Trophoblast cell (in vitro differentiated cells and primary cell): ENCODE results near the gene CTDP1.

Experiments used
- DNase-seq, 2 donors: peaks; one replicate each; pipeline ENCODE4 v3.0.0-alpha.2; 2016
- H2AFZ ChIP-seq: 2 replicates; pipeline ENCODE4 v1.6.1; 2013; ENCODE audit warnings: low read length, moderate library complexity, mild to moderate bottlenecking; ENCODE audit not compliant: insufficient read depth, poor library complexity
- H2AK5ac ChIP-seq: 2 replicates; pipeline ENCODE4 v1.6.1; 2013; ENCODE audit warnings: mild to moderate bottlenecking, low read length
- H2BK120ac ChIP-seq: 2 replicates; pipeline ENCODE4 v1.6.1; 2013; ENCODE audit warnings: low read length, mild to moderate bottlenecking, moderate library complexity; ENCODE audit not compliant: insufficient read depth, poor library complexity
- H2BK12ac ChIP-seq: 2 replicates; pipeline ENCODE4 v1.6.1; 2013; ENCODE audit warnings: mild to moderate bottlenecking, low read length, moderate library complexity
- H2BK5ac ChIP-seq: 2 replicates; pipeline ENCODE4 v1.6.1; 2013; ENCODE audit warnings: low read length, low read depth, moderate library complexity, mild to moderate bottlenecking; ENCODE audit not compliant: poor library complexity
- H3K14ac ChIP-seq: 2 replicates; pipeline ENCODE4 v1.6.1; 2013; ENCODE audit warnings: mild to moderate bottlenecking, low read length
- H3K18ac ChIP-seq: 2 replicates; pipeline ENCODE4 v1.6.1; 2013; ENCODE audit warnings: mild to moderate bottlenecking, low read length
- H3K23ac ChIP-seq: 2 replicates; pipeline ENCODE4 v1.6.1; 2013; ENCODE audit warnings: low read length
- H3K27ac ChIP-seq: 2 replicates; pipeline ENCODE4 v1.5.1; 2013; ENCODE audit warnings: low read depth, mild to moderate bottlenecking, inconsistent platforms, low read length, moderate library complexity
- H3K27me3 ChIP-seq: 2 replicates; pipeline ENCODE4 v1.6.1; 2013; ENCODE audit warnings: inconsistent platforms, mild to moderate bottlenecking, low read length, moderate library complexity; ENCODE audit not compliant: insufficient read depth
- H3K36me3 ChIP-seq, 2 experiments: 1 replicate in 1 of 2; 2 replicates in 1 of 2; pipeline ENCODE4 v1.6.1; 2013; ENCODE audit warnings: low read length in 2 of 2, mild to moderate bottlenecking in 2 of 2, moderate library complexity in 1 of 2; ENCODE audit not compliant: insufficient read depth in 2 of 2, control insufficient read depth in 1 of 2
- H3K4ac ChIP-seq: 2 replicates; pipeline ENCODE4 v1.6.1; 2013; ENCODE audit warnings: low read depth, mild to moderate bottlenecking, low read length, moderate library complexity
- H3K4me1 ChIP-seq, 2 experiments: 1 replicate in 1 of 2; 2 replicates in 1 of 2; pipeline ENCODE4 v1.6.1; 2013; ENCODE audit warnings: low read length in 2 of 2, mild to moderate bottlenecking in 2 of 2, moderate library complexity in 1 of 2; ENCODE audit not compliant: insufficient read depth in 2 of 2, control insufficient read depth in 1 of 2
- H3K4me2 ChIP-seq: 2 replicates; pipeline ENCODE4 v1.6.1; 2013; ENCODE audit warnings: inconsistent platforms, mild to moderate bottlenecking, low read length, moderate library complexity
- H3K4me3 ChIP-seq: 2 replicates; pipeline ENCODE4 v1.5.1; 2013; ENCODE audit warnings: mild to moderate bottlenecking, low read depth, low read length, inconsistent platforms
- H3K79me1 ChIP-seq: one replicate; pipeline ENCODE4 v1.6.1; 2013; ENCODE audit warnings: low read length
- H3K79me2 ChIP-seq: 2 replicates; pipeline ENCODE4 v1.6.1; 2013; ENCODE audit warnings: low read length, mild to moderate bottlenecking; ENCODE audit not compliant: control insufficient read depth, insufficient read depth, poor library complexity
- H3K9ac ChIP-seq: 2 replicates; pipeline ENCODE4 v1.6.1; 2013; ENCODE audit warnings: mild to moderate bottlenecking, low read length
- H3K9me3 ChIP-seq: 2 replicates; pipeline ENCODE4 v1.6.1; 2013; ENCODE audit warnings: low read depth, mild to moderate bottlenecking, control low read depth, inconsistent platforms, low read length; ENCODE audit not compliant: insufficient read depth
- H4K12ac ChIP-seq: 2 replicates; pipeline ENCODE4 v1.6.1; 2013; ENCODE audit warnings: low read depth, mild to moderate bottlenecking, low read length, moderate library complexity
- H4K8ac ChIP-seq: 2 replicates; pipeline ENCODE4 v1.6.1; 2013; ENCODE audit warnings: low read depth, mild to moderate bottlenecking, low read length, moderate library complexity
- H4K91ac ChIP-seq: one replicate; pipeline ENCODE4 v1.6.1; 2013; ENCODE audit warnings: low read depth, mild to moderate bottlenecking, low read length, moderate library complexity
- WGBS: extraction: QIAGEN DNeasy Blood & Tissue Kit; methylation state at CpG from one replicate; pipeline ENCODE4 v1.1.7; 2013; ENCODE audit warnings: missing lambda C conversion rate; ENCODE audit not compliant: insufficient read length, insufficient coverage; ENCODE audit errors: extremely low coverage; 5-methylcytosine and 5-hydroxymethylcytosine counted together

The CTDP1 gene

GRCh38 chr18:79801217-79801616 lies 121.6 kb downstream of the CTDP1 start:
- no peak overlapping the region for H2AK5ac ChIP-seq
- H3K79me2 ChIP-seq, result no peaks in the 10 kb centered on the region

GRCh38 chr18:79801641-79802040 lies 122.0 kb downstream of the CTDP1 start:
- no peak overlapping the region for H2BK5ac ChIP-seq
- H3K9me3 ChIP-seq, result peaks cover 4% of the 10 kb centered on the region
- H4K12ac ChIP-seq, result no peak overlapping the region
- H4K8ac ChIP-seq, result no peak overlapping the region
- no peak overlapping the region for H4K91ac ChIP-seq
- H2AK5ac ChIP-seq, result no peak overlapping the region
- peaks cover 0 to 2% of the 10 kb centered on the region in 2 experiments for H3K4me1 ChIP-seq
- H2BK120ac ChIP-seq, result no peak overlapping the region
- H3K14ac ChIP-seq, result no peak overlapping the region
- H3K27ac ChIP-seq, result no peak overlapping the region
- no peak overlapping the region for H3K4me3 ChIP-seq
- no peak overlapping the region for H3K9ac ChIP-seq
- H3K79me1 ChIP-seq, result no peaks in the 10 kb centered on the region
- no peak overlapping the region for H3K4ac ChIP-seq
- H3K36me3 ChIP-seq, result no peaks in the 10 kb centered on the region
- no peaks in the 10 kb centered on the region for H3K79me2 ChIP-seq
- H3K23ac ChIP-seq, result no peak overlapping the region
- peaks cover 36% of the 10 kb centered on the region for H3K27me3 ChIP-seq
- no peak for DNase-seq
- H2AFZ ChIP-seq, result no peak overlapping the region
- no peak overlapping the region for H3K18ac ChIP-seq
- no peak overlapping the region for H3K4me2 ChIP-seq
- WGBS, result no CpG with 5 or more reads among the region's 9 CpGs
- H2BK12ac ChIP-seq, result no peak overlapping the region

More at GRCh38 chr18:79801217-79801616, 121.6 kb downstream of the CTDP1 start:
- Histone ChIP-seq H4K12ac (no peak overlapping the region), H3K4me2 (no peak overlapping the region), H3K18ac (no peak overlapping the region), H3K9ac (no peak overlapping the region), H3K4me1 (peaks cover 0 to 2% of the 10 kb centered on the region in 2 experiments), H3K79me1 (no peaks in the 10 kb centered on the region), H2BK12ac (no peak overlapping the region), H4K8ac (no peak overlapping the region), H3K4me3 (no peak overlapping the region), H3K14ac (no peak overlapping the region), H3K9me3 (peaks cover 4% of the 10 kb centered on the region), H3K27me3 (peaks cover 39% of the 10 kb centered on the region), H2BK120ac (no peak overlapping the region), H4K91ac (no peak overlapping the region), H3K23ac (no peak overlapping the region), H2AFZ (no peak overlapping the region), H3K27ac (no peak overlapping the region), H3K4ac (no peak overlapping the region), H2BK5ac (no peak overlapping the region), H3K36me3 (no peaks in the 10 kb centered on the region)
- no peak for DNase-seq
- no CpG with 5 or more reads among the region's 13 CpGs for WGBS

GRCh38 chr18:79802298-79802697 lies 122.7 kb downstream of the CTDP1 start:
- Histone ChIP-seq H3K27ac (no peak overlapping the region), H3K9ac (no peak overlapping the region), H3K9me3 (peaks cover 6% of the 10 kb centered on the region), H4K12ac (no peak overlapping the region), H3K4me2 (no peak overlapping the region), H2AK5ac (no peak overlapping the region), H3K79me1 (no peaks in the 10 kb centered on the region), H3K18ac (no peak overlapping the region), H2BK5ac (no peak overlapping the region), H3K4ac (no peak overlapping the region), H3K79me2 (no peaks in the 10 kb centered on the region), H3K27me3 (peaks cover 29% of the 10 kb centered on the region), H2BK12ac (no peak overlapping the region), H3K36me3 (no peaks in the 10 kb centered on the region), H3K4me3 (no peak overlapping the region), H2BK120ac (no peak overlapping the region), H3K14ac (no peak overlapping the region), H3K23ac (no peak overlapping the region), H2AFZ (no peak overlapping the region), H4K8ac (no peak overlapping the region), H3K4me1 (peaks cover 0 to 2% of the 10 kb centered on the region in 2 experiments), H4K91ac (no peak overlapping the region)
- no CpG with 5 or more reads among the region's 18 CpGs for WGBS
- DNase-seq, result no peak

GRCh38 chr18:79803611-79804051 lies 124.0 kb downstream of the CTDP1 start:
- no peak overlapping the region for H3K14ac ChIP-seq
- no peaks in the 10 kb centered on the region for H3K79me2 ChIP-seq
- no peak overlapping the region for H3K4ac ChIP-seq

More at GRCh38 chr18:79803611-79804051, 124.0 kb downstream of the CTDP1 start:
- H4K12ac ChIP-seq, result no peak overlapping the region
- WGBS, result no CpG with 5 or more reads among the region's 14 CpGs
- no peak overlapping the region for H2AK5ac ChIP-seq
- DNase-seq, result no peak
- no peak overlapping the region for H4K8ac ChIP-seq
- no peak overlapping the region for H4K91ac ChIP-seq
- no peak overlapping the region for H3K4me3 ChIP-seq
- H2BK120ac ChIP-seq, result no peak overlapping the region
- H3K9me3 ChIP-seq, result peaks cover 2% of the 10 kb centered on the region
- no peak overlapping the region for H3K27ac ChIP-seq
- H3K9ac ChIP-seq, result no peak overlapping the region
- H2BK12ac ChIP-seq, result no peak overlapping the region
- no peak overlapping the region for H3K18ac ChIP-seq
- H3K4me2 ChIP-seq, result no peak overlapping the region
- H2BK5ac ChIP-seq, result no peak overlapping the region
- peaks cover 20% of the 10 kb centered on the region for H3K27me3 ChIP-seq
- no peaks in the 10 kb centered on the region for H3K36me3 ChIP-seq
- no peaks in the 10 kb centered on the region for H3K4me1 ChIP-seq
- no peak overlapping the region for H2AFZ ChIP-seq
- H3K79me1 ChIP-seq, result no peaks in the 10 kb centered on the region
- no peak overlapping the region for H3K23ac ChIP-seq
